Stimulated activated CD4-positive, alpha-beta T cell treated with anti-CD3 and anti-CD28 coated beads, Interleukin-1b, Interleukin-23, amount 100 ng/mL, for 24 hours (primary cell): ENCODE measurements around the gene ACAA2.

Experiments used
- DNase-seq, 4 experiments: peaks; one replicate each; pipeline ENCODE4 v3.0.0-alpha.2; 2020; ENCODE audit warnings: low read depth in 4 of 4, low spot score in 1 of 4

Gene ACAA2

DNA sequence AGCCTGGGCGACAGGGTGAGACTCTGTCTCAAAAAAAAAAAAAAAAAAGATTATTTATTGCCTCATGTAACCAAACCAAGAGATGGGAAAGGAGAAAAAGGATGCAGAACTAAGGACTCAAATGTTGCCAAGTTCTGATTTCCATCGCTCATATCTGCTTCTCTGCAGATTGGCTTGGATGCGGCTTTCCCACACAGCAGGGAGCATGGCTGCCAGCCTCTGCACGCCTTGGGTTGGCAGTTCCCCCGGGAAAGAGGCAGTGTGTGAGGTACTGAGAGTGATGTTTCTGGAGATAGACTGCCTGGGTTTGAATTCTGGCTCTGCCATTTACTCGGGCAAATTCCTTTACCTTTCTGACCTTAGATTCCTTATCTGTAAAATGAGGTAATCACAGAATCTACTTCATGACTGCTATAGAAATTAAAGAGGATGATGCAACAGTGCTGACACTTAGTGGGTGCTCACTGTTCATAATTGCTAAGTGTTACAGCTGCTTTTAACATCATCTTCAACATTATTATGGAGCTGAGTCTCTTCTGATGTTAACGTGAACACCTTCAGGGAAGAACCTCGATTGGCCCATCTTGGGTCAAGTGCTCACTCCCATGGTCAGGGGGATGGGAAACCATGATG lies 68.8 kb downstream of the ACAA2 start:
- no peak for DNase-seq

DNA sequence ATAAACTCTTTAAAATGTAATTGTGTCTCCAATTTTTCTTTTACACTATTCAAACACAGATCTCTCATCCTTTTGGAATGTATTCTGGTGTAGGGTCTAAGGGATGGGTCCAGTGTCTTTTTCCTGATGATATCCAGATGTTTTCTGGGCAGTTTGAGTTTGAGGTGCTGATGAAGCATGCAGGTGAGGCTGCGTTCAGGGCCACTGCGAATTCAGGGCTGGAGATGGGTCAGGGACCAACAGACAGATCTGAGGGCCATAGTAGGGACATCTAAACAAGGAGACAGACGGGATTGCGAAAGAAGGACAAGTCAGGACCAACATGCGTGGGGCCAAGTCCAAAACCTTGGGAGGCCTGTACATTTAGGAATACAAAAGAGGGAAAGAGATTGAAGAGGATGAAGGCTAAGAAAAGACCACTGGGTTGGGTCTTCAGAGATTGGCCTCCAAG lies 70.2 kb downstream of the ACAA2 start:
- no peak for DNase-seq

DNA sequence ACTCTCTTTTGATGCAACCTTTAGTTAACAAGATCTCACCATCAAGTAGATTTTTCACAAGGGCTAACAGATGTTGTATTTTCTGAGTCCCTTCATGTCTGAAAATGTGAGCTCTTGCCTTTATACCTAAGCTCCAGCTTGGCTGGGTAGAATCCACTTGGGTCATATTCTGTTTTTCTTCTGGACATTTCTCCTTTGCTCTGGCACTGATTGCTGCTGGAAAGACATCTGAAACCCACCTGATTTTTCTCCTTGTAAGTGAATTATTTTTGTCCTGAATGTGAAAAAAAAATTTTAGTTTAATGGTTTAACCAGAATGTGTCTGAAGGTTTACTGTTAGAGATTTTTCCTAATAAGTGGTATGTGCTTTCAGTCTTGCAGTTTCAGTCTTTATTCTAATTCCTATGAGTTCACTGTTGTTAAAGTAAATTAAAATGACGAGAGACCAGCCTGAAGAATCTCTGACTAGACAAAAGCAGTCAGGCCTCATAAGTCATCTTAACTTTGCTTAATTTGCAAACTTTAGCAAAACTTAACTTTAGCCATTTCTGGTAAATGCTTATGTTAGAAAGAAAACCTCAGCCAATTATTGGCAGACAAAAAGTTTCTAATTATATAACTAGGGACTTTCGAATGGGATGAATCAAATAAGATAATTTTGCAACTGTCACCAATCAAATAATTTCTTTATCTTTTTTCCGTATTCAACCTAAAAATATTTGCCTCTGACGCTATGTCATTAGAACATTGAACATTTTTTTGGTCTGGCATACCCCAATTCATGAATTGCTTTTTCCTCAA lies 70.8 kb downstream of the ACAA2 start:
- no peak for DNase-seq

DNA sequence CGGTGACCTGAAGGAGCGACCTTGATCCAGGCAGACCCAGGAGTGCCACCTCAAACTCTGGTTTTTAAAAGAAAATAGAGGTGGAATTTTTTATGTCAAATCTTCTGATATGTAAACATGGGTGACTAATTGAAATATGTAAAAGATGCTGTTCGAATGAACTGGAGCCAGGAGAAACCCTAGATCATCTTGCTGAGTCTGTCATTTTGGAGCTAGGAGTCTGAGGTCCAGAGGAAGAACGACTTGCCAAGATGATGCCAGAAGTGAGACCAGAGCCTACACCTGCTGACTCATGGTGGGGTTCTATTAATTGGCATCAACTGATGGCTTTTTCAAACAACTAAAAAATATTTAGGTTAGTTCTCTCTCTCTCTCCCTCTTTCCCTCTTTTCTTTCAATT lies 74.1 kb downstream of the ACAA2 start:
- DNase-seq, result no peak

DNA sequence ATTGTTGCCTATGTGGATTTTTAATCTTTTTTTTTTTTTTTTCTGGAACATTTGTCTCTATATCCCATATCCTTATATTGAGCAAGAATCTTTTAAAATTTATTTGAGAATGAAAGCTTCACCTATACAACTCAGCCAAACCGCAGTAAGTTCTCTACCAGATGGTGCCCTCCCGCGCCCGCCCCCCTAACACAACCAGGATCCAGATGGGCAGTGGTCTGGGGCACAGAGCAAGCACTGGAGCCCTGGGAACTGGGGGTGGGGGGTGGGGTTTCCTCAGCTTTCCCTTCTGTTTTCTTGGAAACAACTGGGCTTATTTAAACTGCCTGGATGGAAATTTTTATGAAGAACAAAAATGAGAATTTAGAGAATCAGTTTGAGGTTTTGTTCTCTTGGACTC lies 74.6 kb downstream of the ACAA2 start:
- no peak for DNase-seq

DNA sequence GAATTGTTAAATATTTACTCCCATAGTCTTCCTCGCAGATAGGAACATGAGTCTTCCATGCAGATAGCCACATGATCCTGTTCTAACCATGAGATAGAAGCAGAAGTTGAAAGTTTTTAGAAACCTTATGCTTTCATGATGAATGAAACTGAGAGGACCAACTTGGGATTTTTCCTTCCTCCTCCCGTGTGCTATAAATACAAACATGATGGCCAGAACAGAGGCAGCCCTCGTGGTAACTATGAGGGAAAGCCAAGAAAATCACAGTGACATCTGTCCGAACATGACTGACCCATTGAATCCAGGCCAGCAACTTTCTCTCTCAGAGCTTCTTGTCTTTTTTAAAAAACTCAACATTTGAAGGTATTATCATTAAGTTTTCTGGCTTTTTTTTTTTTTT lies 78.5 kb downstream of the ACAA2 start:
- no peak for DNase-seq

DNA sequence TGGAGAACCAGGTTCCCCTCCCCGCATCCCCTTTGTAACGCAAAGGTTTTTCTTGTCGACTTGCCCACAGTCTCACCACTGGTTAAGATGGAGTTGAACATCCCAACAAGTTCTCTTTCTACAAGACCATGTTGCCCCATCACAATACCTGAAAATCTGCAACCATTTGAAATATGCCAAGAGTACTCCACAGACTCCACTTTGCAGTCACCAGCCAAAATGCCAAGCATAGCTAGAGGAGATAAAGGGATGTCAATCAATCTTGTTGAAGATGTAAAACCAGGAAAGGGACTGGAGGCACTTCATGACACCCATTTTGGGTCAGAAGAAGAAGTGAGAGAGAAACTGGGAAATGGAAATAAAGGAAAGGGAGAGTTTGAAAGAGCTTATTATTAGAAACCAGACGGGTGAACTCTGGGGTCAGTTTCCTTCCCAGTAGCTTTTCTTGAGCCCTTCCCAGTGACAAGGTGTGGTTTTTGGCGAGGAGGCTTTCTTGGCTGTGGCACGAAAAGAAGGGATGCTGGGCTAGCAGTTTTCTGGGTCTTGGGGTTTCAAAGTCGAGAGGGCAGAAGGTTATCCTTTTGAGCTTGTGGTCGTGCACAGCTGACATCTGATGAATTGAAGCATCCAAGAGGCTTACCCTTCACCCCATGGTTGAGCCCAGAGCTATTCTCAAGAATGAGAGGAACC lies 79.3 kb downstream of the ACAA2 start:
- DNase-seq, result no peak

DNA sequence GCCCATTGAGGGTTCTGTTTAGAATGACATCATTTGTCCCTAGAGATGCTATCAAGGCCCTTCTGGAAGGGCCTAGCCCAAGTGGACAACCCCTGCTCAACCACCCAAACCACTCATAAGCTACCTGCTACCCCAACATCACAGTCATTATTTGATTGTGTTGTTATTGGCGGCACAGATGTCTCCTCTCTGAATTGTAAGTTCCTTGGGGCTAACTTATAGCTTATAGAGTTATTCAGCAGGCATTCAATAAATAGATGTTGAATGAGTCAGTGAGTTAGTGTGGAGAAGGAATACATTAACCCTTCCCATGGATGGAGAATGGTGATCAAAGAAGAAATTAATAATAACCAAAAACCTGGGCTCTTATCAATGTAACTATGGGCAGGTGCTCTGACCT lies 80.0 kb downstream of the ACAA2 start:
- no peak for DNase-seq
